Lower lobe of right lung (tissue), 2 donors: ENCODE measurements around the gene KCNAB2. TPM values are rescaled to one million over a fixed set of nuclear protein-coding genes. Genes with fewer than 3 reads are reported as not detected.

Source experiments
- ATAC-seq, 2 donors: fragments of 200-7000 bp; cut with Tn5 transposase; one replicate each; pipeline ENCODE4 v1.9.1; 2020 to 2022; ENCODE audit warnings: mild to moderate bottlenecking in 2 of 2, moderate library complexity in 2 of 2
- DNase-seq: peaks from one replicate; pipeline ENCODE4 v3.0.0-alpha.2; 2020
- H3K27ac ChIP-seq: fragments of 200-600 bp; one replicate; pipeline ENCODE4 v1.8.0; 2022
- H3K27me3 ChIP-seq: fragments of 200-600 bp; one replicate; pipeline ENCODE4 v1.8.0; 2022; ENCODE audit warnings: low read depth
- H3K36me3 ChIP-seq: fragments of 200-600 bp; one replicate; pipeline ENCODE4 v1.8.0; 2022; ENCODE audit warnings: mild to moderate bottlenecking
- H3K4me1 ChIP-seq: fragments of 200-600 bp; one replicate; pipeline ENCODE4 v1.8.0; 2022
- H3K4me3 ChIP-seq: fragments of 200-600 bp; one replicate; pipeline ENCODE4 v1.8.0; 2022; ENCODE audit warnings: mild to moderate bottlenecking
- H3K9me3 ChIP-seq: fragments of 200-600 bp; one replicate; pipeline ENCODE4 v1.8.0; 2022
- intact Hi-C: fragments of 100-400 bp; cut with DNase I; formaldehyde crosslinking; loops from one replicate; pipeline ENCODE4 v1.11.0; 2022
- total RNA-seq: library from RNA; stranded (reverse); fragmentation: NEBNext Ultra II Directional; extraction: Animal tissue kit (Norgen Biotek cat#: 25700); gene quantifications from one replicate; pipeline ENCODE4 v1.2.1, GENCODE V29; 2021
- TF ChIP-seq, protein P1 (sequence below): fragments of 200-600 bp; IDR thresholded peaks from one replicate; pipeline ENCODE4 v1.8.0; 2022; ENCODE audit warnings: antibody characterized with exemption, mild to moderate bottlenecking
- donor health status: DM: no; HTN: yes; CAD: no; lungs with severe emphysema.

Gene KCNAB2
- total RNA-seq, 1 donor from 2014 or later, result 119 TPM

- Histone ChIP-seq H3K4me1 (no peaks in the 10 kb centered on the region), H3K9me3 (no peaks in the 10 kb centered on the region), H3K4me3 (no peak overlapping the region), H3K36me3 (peaks cover 22% of the 10 kb centered on the region), H3K27me3 (no peaks in the 10 kb centered on the region), H3K27ac (no peak overlapping the region)
- DNase-seq, result no peak
- TF ChIP-seq, protein P1, sequence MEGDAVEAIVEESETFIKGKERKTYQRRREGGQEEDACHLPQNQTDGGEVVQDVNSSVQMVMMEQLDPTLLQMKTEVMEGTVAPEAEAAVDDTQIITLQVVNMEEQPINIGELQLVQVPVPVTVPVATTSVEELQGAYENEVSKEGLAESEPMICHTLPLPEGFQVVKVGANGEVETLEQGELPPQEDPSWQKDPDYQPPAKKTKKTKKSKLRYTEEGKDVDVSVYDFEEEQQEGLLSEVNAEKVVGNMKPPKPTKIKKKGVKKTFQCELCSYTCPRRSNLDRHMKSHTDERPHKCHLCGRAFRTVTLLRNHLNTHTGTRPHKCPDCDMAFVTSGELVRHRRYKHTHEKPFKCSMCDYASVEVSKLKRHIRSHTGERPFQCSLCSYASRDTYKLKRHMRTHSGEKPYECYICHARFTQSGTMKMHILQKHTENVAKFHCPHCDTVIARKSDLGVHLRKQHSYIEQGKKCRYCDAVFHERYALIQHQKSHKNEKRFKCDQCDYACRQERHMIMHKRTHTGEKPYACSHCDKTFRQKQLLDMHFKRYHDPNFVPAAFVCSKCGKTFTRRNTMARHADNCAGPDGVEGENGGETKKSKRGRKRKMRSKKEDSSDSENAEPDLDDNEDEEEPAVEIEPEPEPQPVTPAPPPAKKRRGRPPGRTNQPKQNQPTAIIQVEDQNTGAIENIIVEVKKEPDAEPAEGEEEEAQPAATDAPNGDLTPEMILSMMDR, result no peak
- no peak for ATAC-seq
- intact Hi-C loops, result no loop called here
Measured at GRCh38 chr1:6088956-6089355, 43.3 kb downstream of the KCNAB2 start.

DNA sequence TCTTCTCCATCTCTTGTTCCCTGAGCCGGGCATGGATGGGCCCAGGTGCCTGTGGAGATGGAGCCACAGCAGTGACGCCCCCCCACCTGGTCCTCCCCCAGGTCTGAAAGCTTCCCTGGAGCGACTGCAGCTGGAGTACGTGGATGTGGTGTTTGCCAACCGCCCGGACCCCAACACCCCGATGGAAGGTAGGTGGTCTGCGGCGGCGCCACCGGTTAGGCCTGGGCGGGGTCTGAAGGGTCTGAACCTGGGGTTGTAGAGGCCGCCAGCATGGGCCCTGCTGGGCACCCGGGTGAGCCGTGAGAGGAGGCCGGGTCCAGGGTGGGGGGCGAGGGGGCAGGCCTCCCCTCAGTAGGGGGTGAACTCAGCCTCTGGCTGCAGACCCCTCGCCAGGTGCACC, 44.6 kb downstream of the KCNAB2 start:
- no peaks in the 10 kb centered on the region for H3K4me1 ChIP-seq
- TF ChIP-seq, protein P1, result no peak
- H3K27ac ChIP-seq, result no peak overlapping the region
- no peaks in the 10 kb centered on the region for H3K27me3 ChIP-seq
- no peak overlapping the region for H3K4me3 ChIP-seq
- DNase-seq (no peak), ATAC-seq (no peak)
- intact Hi-C loops, result no loop called here
- peaks cover 30% of the 10 kb centered on the region for H3K36me3 ChIP-seq
- H3K9me3 ChIP-seq, result no peaks in the 10 kb centered on the region

GRCh38 chr1:6090996-6091822, 45.5 kb downstream of the KCNAB2 start:
- Histone ChIP-seq H3K27ac (no peak overlapping the region), H3K4me1 (no peaks in the 10 kb centered on the region), H3K4me3 (no peak overlapping the region), H3K36me3 (peaks cover 34% of the 10 kb centered on the region), H3K27me3 (no peaks in the 10 kb centered on the region), H3K9me3 (no peaks in the 10 kb centered on the region)
- DNase-seq (no peak), ATAC-seq (no peak)
- TF ChIP-seq, protein P1, result no peak
- intact Hi-C loops, result no loop called here

- H3K27me3 ChIP-seq, result no peaks in the 10 kb centered on the region
- no peak for ATAC-seq
- no peaks in the 10 kb centered on the region for H3K9me3 ChIP-seq
- no peaks in the 10 kb centered on the region for H3K4me1 ChIP-seq
- H3K4me3 ChIP-seq, result no peak overlapping the region
- TF ChIP-seq, protein P1, result no peak
- intact Hi-C loops, result no loop called here
- DNase-seq, result peak; percentile 24
- no peak overlapping the region for H3K27ac ChIP-seq
- peaks cover 38% of the 10 kb centered on the region for H3K36me3 ChIP-seq
Measured at GRCh38 chr1:6091823-6092109, 46.1 kb downstream of the KCNAB2 start.

DNA sequence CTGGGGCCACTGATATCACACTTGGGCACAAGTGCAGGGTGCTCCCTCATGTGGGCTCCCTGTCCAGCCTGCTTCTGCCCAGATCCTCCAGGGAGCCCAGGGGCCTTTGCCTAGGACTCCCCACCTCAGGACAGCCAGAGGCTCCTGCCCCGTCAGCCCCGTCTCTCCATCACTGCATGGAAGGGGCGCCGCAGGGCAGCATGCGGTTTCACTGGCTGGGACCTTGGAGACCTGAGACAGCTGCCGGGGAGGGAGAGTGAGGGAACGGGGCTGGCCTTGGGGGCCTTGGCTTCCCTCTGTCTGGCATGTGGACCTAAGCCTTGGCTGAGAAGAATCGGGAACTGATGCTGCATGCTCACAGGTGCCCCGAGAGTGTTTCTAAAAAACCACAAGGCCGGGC, 46.5 kb downstream of the KCNAB2 start:
- ATAC-seq (no peak), DNase-seq (peak; percentile 28)
- peaks cover 41% of the 10 kb centered on the region for H3K36me3 ChIP-seq
- no peak overlapping the region for H3K27ac ChIP-seq
- TF ChIP-seq, protein P1, result no peak
- no peaks in the 10 kb centered on the region for H3K27me3 ChIP-seq
- intact Hi-C loops, result no loop called here
- no peak overlapping the region for H3K4me3 ChIP-seq
- H3K9me3 ChIP-seq, result no peaks in the 10 kb centered on the region
- no peaks in the 10 kb centered on the region for H3K4me1 ChIP-seq
